B cell (primary cell): ENCODE data around the gene WBP11.

Experiments used
- CTCF ChIP-seq: fragments of 200-600 bp; IDR thresholded peaks from one replicate; pipeline ENCODE4 v1.8.0; 2022; ENCODE audit warnings: antibody characterized with exemption, mild to moderate bottlenecking
- EZH2 ChIP-seq: IDR thresholded peaks from 2 replicates; pipeline ENCODE4 v1.6.1; 2012; ENCODE audit warnings: borderline replicate concordance, low read depth, mild to moderate bottlenecking, moderate library complexity, low read length; ENCODE audit not compliant: insufficient read depth, poor library complexity, severe bottlenecking

GRCh38 chr12:14741153-14741552 is 62.1 kb downstream of the WBP11 start:
- no peak for TF ChIP-seq CTCF
- TF ChIP-seq EZH2: no peak
